NCI-H82 treated with DMSO at 0.1 percent for 48 hours (cell line): ENCODE data around the gene TOR2A.

Source experiments
- DNase-seq: peaks from one replicate; lab custom pipeline; 2025; ENCODE audit not compliant: unreplicated experiment; lab: John Stamatoyannopoulos, UW

Gene TOR2A

DNA sequence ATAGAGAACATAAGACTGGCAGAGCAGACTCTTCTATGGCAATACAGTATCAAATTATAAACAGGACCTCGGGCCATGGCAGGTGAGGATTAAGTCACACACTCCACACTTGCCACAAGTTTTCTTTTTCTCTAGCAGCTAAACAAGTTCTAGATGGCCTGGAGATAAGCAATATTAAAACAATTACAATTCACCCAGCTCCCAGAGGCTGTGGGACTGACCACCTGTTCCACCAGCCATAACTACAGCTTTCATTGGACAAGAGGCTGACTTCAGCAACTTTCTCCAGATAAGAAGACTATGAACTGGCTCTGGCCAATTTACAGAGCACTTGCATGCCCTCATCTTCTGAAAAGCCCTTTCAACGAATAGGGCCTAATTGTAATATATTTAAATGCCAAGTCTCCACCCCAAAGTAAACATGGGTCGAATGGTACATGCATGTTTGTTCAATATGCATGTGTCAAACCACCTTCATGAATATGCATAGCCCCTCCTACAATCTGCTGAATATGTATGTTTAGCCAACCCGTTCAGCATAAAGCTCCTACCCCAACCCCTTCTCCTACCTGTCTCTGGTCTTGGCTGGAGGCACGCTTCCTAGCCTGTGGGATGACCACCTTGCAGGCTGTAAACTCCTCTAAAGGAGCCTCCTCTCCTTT lies 34.4 kb downstream of the TOR2A start:
- no peak for DNase-seq

- no peak for DNase-seq
Measured at GRCh38 chr9:127700140-127700539, 35.0 kb downstream of the TOR2A start.

DNA sequence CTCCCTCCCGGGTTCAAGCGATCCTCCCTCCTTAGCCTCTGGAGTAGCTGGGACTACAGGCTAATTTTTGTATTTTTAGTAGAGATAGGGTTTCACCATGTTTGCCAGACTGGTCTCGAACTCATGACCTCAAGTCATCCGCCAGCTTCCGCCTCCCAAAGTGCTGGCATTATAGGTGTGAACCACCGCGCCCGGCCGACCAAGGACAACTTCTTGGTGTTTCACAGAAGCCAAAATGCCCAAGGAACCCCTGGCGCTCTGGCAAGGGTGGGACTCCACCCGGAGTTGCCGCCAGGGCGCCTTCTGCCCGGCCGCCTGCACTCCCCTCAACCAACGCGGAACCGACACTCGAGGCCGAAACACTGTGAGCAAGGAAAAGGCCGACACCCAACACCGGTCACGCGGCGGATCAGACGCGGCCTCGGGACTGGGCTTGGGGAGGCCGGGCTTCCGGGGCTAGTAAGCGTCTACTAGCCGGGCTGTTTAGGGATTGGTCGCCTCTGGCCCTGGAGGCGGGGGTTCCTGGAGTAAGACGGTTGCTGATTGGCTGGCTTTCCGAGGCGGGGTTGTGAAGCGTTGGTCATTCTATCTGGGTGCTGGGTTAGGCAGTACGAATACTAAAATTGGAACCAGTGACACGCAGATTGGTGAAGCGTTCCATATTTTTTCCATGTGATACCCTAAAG lies 36.0 kb downstream of the TOR2A start:
- no peak for DNase-seq

DNA sequence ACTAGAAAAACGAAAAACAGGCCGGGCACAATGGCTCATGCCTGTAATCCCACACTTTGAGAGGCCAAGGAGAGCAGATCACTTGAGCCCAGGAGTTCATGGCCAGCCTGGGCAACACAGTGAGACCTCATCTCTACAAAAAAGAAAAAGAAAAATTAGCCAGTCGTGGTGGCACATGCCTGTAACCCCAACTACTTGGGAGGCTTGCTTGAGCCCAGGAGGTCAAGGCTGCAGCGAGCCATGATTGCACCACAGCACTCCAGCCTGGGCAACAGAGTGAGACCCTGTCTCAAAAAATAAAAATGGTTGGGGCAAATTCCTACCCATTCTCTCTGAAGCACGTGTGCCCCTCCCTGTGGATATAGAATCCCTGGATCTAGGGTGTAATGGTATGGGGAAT lies 36.7 kb downstream of the TOR2A start:
- no peak for DNase-seq

GRCh38 chr9:127697575-127697974 lies 37.5 kb downstream of the TOR2A start:
- no peak for DNase-seq

DNA sequence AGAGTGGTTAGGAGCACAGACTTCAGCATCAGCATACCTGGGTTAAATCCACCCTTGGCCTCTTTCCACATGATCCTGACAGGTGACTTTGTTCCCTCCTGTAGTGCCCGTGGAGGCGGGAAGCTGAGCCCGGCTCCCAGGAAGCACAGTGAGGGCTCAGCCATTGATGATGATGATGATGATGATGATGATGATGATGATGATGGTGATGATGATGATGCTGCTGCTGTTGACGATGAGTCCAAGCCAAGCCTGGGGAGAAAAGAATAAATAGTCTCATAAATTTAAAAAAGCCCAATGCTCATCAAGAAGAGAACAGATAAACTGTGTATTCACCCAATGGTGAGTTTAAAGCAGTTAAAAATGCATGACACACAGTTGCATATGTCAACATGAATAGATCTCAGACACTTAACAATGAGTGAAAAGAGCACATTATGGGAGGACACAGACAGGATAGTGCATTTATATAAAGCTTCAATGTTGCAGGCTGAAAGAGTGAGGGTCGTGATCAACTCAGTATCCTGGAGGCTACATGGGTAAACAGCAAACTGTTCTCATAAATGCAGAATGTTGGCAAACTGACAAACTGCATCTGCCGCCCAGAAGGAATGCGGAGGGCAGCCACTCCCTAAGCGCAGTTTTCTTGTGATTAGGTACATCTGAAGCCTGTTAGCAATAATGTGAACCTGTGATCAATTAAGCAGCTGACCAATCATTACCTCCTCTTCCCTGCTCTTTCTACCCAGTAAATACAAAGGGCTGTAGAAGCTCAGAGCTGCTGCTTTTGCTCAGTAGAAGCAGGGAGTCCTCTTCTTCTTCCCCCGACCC lies 40.0 kb downstream of the TOR2A start:
- DNase-seq, result no peak

- DNase-seq, result no peak
Measured at GRCh38 chr9:127693697-127694096, 41.4 kb downstream of the TOR2A start.

- no peak for DNase-seq
Measured at GRCh38 chr9:127693143-127693542, 42.0 kb downstream of the TOR2A start.

DNA sequence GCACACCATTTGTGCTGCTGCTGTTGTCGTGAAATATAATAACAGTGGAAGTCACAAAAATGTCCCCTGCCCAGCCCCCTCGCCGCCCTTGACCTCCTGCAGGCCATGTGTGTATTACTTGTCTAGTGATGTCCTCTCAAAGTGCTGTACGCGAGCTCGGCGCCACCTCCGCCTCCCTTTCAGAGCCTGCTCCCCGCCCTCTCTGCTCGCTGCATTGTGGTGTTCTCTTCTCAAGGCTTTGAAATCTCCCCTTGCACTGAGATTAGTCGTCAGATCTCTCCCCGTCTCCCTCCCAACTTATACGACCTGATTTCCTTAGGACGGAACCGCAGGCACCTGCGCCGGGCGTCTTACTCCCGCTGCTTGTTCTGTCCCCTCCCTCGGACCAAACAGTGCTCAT lies 43.0 kb downstream of the TOR2A start:
- no peak for DNase-seq

GRCh38 chr9:127690735-127691134 lies 44.4 kb downstream of the TOR2A start:
- no peak for DNase-seq

DNA sequence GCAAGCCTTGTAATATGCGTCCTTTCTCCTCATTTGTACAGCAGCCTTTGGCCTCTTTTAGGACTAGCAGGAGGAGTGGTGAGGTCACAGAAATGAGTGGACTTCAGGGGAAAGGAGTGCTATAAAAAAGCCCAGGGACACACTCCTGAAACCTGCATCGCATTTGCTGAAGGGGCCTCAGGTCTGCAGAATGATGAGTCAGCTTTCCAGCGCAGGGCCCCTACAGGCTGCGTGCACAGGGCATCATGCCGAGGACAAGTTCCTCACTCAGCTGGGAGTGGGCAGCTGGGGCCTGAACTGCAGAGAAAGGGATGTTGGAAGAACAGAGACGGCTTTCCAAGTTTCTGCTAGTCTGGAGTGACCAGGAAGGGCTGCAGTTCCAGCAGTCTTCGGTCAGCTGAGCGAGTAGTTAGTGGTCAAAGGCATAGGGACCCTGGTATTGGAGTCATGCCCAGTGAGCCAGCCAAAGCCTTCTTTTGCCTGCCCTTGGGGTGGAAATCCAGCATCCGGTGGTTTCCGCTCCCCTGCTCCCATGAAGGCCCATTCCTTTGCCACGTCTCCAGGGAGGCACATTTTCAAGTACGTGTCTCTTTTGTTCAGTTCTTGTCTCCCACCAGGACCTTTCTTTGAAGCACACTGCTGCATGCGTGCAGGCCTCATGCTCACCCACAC lies 45.6 kb downstream of the TOR2A start:
- no peak for DNase-seq

GRCh38 chr9:127686461-127687393 lies 48.4 kb downstream of the TOR2A start:
- DNase-seq, result no peak

- no peak for DNase-seq
Measured at GRCh38 chr9:127684576-127684975, 50.5 kb downstream of the TOR2A start.

- no peak for DNase-seq
Measured at GRCh38 chr9:127683723-127684122, 51.4 kb downstream of the TOR2A start.

DNA sequence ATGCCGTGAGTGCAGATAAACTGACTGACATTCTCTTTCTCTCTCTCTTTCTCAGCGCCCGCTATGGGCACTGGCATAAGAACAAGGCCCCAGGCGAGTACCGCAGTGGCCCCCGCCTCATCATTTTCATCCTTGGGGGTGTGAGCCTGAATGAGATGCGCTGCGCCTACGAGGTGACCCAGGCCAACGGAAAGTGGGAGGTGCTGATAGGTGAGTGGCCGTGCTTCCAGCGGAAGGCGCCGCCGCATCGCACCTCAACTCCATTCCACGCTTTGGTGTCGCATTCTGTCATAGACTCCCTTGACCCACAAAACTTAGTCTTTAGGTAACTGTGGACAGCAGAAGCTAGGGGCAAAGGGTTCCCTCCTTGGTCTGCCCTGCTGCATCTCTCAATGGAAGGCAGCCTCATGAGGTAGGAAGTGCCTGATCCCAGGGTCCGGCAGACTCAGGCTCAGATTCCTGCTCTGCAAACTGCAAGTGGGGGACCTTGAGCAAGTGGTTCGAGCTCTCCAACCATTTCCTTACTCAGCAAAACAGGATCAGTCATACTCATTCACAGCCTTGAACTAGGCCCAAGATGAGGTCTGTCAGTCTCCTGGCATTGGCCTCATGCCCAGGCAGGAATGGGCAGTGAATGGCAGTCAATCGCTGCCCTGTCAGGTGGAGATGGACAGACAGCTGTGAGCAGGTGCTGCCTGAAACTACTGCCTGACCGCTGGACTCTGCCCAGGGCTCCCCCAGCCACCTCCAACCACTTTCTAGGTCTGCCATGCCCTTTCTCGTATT lies 52.5 kb downstream of the TOR2A start:
- DNase-seq, result no peak
